Activated naive CD8-positive, alpha-beta T cell (primary cell): ENCODE data around the gene TGM1.
"Not testable (repeated sequence)": the region's sequence is repeated elsewhere in the genome, so short reads cannot be mapped to it uniquely, and the experiment has no call there.

Experiments used
- H3K27ac Mint-ChIP-seq: one replicate; pipeline ENCODE4 v1.8.0; 2021; ENCODE audit warnings: mixed read lengths
- H3K27me3 Mint-ChIP-seq: one replicate; pipeline ENCODE4 v1.8.0; 2021; ENCODE audit warnings: mixed read lengths
- H3K36me3 Mint-ChIP-seq: one replicate; pipeline ENCODE4 v1.8.0; 2021; ENCODE audit warnings: mixed read lengths
- H3K4me1 Mint-ChIP-seq: one replicate; pipeline ENCODE4 v1.8.0; 2021; ENCODE audit warnings: low read depth, mixed read lengths
- H3K4me3 Mint-ChIP-seq: one replicate; pipeline ENCODE4 v1.8.0; 2021; ENCODE audit warnings: mild to moderate bottlenecking, mixed read lengths
- H3K9me3 Mint-ChIP-seq: one replicate; pipeline ENCODE4 v1.8.0; 2021; ENCODE audit warnings: low read depth, mixed read lengths

TGM1 gene

DNA sequence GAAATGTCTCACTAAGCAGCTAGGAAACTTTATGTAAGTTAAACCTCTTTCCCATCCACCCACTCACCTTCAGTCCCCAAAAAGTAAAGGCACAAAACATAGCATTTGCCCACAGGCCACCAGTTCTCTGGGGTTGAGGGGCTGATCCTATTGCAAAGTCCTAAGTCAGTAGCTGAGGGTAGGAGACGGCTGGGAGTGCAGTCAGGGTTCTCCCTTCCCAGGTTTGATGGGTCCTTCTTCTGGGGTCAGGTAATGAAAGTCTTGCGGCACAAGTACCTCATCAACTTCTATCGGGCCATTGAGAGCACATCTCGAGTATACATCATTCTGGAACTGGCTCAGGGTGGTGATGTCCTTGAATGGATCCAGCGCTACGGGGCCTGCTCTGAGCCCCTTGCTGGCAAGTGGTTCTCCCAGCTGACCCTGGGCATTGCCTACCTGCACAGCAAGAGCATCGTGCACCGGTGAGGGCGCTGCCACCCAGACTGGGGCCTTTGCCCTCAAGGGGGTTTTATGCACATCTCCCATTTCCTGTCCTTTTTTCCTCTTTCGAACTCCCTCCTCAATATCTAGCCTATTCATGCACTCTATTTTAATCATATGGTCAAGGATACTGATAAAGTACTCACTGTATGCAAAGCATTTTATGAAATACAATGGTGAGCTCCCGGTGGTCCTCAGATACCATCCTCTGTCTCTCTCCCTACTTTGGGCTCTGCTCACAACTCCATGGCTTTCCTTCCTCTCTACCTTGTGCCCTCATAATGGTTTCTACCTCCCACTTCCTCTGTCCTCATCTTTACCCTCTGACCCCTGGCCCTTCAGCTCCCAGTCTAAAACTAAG lies 56.5 kb downstream of the TGM1 start:
- Mint-ChIP-seq H3K27ac (peak overlapping the region; percentile 74), H3K9me3 (no peaks in the 10 kb centered on the region), H3K4me1 (peaks cover 46% of the 10 kb centered on the region), H3K36me3 (peaks cover 17% of the 10 kb centered on the region), H3K27me3 (no peaks in the 10 kb centered on the region), H3K4me3 (no peak overlapping the region)

GRCh38 chr14:24204163-24205146 lies 58.5 kb downstream of the TGM1 start:
- peaks cover 18% of the 10 kb centered on the region for H3K36me3 Mint-ChIP-seq
- no peaks in the 10 kb centered on the region for H3K9me3 Mint-ChIP-seq
- H3K4me1 Mint-ChIP-seq: peaks cover 36% of the 10 kb centered on the region
- no peaks in the 10 kb centered on the region for H3K27me3 Mint-ChIP-seq
- no peak overlapping the region for H3K4me3 Mint-ChIP-seq
- H3K27ac Mint-ChIP-seq: peak overlapping the region; percentile 9

- H3K27me3 Mint-ChIP-seq, H3K4me3 Mint-ChIP-seq, H3K27ac Mint-ChIP-seq, H3K9me3 Mint-ChIP-seq: not testable (repeated sequence)
- Mint-ChIP-seq H3K36me3 (peaks cover 20% of the 10 kb centered on the region), H3K4me1 (peaks cover 42% of the 10 kb centered on the region)
These were observed 59.6 kb downstream of the TGM1 start for GRCh38 chr14:24203249-24203886.

DNA sequence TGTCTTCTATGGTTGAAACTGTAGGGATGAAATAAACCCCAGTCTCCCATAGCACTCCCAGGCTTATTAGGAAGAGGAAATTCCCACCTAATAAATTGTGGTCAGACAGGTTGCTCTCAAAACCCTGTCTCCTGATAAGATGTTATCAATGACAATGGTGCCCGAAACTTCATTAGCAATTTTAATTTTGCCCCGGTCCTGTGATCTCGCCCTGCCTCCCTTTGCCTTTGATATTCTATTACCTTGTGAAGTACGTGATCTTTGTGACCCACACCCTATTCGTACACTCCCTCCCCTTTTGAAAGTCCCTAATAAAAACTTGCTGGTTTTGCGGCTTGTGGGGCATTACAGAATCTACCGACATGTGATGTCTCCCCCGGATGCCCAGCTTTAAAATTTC lies 60.4 kb downstream of the TGM1 start:
- H3K9me3 Mint-ChIP-seq, H3K4me3 Mint-ChIP-seq, H3K27ac Mint-ChIP-seq, H3K27me3 Mint-ChIP-seq: not testable (repeated sequence)
- peaks cover 40% of the 10 kb centered on the region for H3K4me1 Mint-ChIP-seq
- H3K36me3 Mint-ChIP-seq: peaks cover 19% of the 10 kb centered on the region
